H1 (cell line): ENCODE data around the gene RALGAPA2. TPM values are rescaled to one million over a fixed set of nuclear protein-coding genes. Genes with fewer than 3 reads are reported as not detected.

Experiments used
- CTCF ChIA-PET: fragments of 300-600 bp; sonication (Branson Sonifier 250); formaldehyde crosslinking; loops from one replicate; lab custom pipeline; 2021; ENCODE audit not compliant: partially characterized antibody; lab: Charles Lee
- POLR2A ChIA-PET: fragments of 300-600 bp; sonication (Branson Sonifier 250); formaldehyde crosslinking; loops from one replicate; lab custom pipeline; 2021; ENCODE audit warnings: inconsistent platforms; ENCODE audit not compliant: partially characterized antibody; lab: Charles Lee
- DNase-seq, 2 experiments: peaks; one replicate each; pipeline versions ENCODE4 v3.0.0 to v3.0.0-alpha.2; 2010 to 2022; ENCODE audit warnings: low spot score in 2 of 2, low read depth in 1 of 2, mixed read lengths in 1 of 2
- FAIRE-seq: peaks from 2 replicates; lab custom pipeline; 2011; peaks lifted over from hg19 to GRCh38; lab: Jason Lieb, UNC
- H2AFZ ChIP-seq: 2 replicates; pipeline ENCODE4 v1.8.1; 2012; ENCODE audit warnings: low read length, inconsistent platforms
- H2AK5ac ChIP-seq: 2 replicates; pipeline ENCODE4 v1.6.1; 2013; ENCODE audit warnings: low read depth, low read length
- H2BK120ac ChIP-seq: replicated peaks from 2 replicates; pipeline ENCODE3; 2013; ENCODE audit warnings: low read depth, low read length, inconsistent platforms
- H2BK12ac ChIP-seq: 2 replicates; pipeline ENCODE4 v1.6.1; 2013; ENCODE audit warnings: low read depth, low read length
- H2BK15ac ChIP-seq: 2 replicates; pipeline ENCODE4 v1.6.1; 2013; ENCODE audit warnings: low read length
- H2BK20ac ChIP-seq: 2 replicates; pipeline ENCODE4 v1.6.1; 2013; ENCODE audit warnings: low read length
- H2BK5ac ChIP-seq: 2 replicates; pipeline ENCODE4 v1.6.1; 2013; ENCODE audit warnings: low read depth, low read length
- H3K14ac ChIP-seq: 2 replicates; pipeline ENCODE4 v1.6.1; 2013; ENCODE audit warnings: inconsistent platforms; ENCODE audit not compliant: insufficient read length
- H3K18ac ChIP-seq: 2 replicates; pipeline ENCODE4 v1.6.1; 2013; ENCODE audit warnings: low read length; ENCODE audit errors: extremely low read depth
- H3K23ac ChIP-seq: 2 replicates; pipeline ENCODE4 v1.6.1; 2013; ENCODE audit warnings: inconsistent platforms; ENCODE audit not compliant: insufficient read length
- H3K23me2 ChIP-seq: 2 replicates; pipeline ENCODE4 v1.6.1; 2013; ENCODE audit warnings: low read depth, low read length
- H3K27ac ChIP-seq: 2 replicates; pipeline ENCODE4 v1.6.1; 2011; ENCODE audit warnings: low read depth, low read length, inconsistent platforms
- H3K27me3 ChIP-seq, 4 experiments: replicated peaks in 1 of 4; 1 replicate in 1 of 4; 2 replicates in 3 of 4; pipeline versions ENCODE4 v1.6.1 to v1.8.1; 2011 to 2013; ENCODE audit warnings: low read length in 3 of 4, mild to moderate bottlenecking in 3 of 4, inconsistent platforms in 2 of 4, mixed read lengths in 2 of 4, moderate library complexity in 1 of 4; ENCODE audit not compliant: control insufficient read depth in 3 of 4, insufficient read depth in 3 of 4; ENCODE audit errors: extremely low read depth in 1 of 4
- H3K36me3 ChIP-seq, 4 experiments: 2 replicates each; pipeline versions ENCODE4 v1.6.1 to v1.8.1; 2011 to 2013; ENCODE audit warnings: mild to moderate bottlenecking in 4 of 4, low read length in 3 of 4, moderate library complexity in 2 of 4, control low read depth in 1 of 4, inconsistent platforms in 1 of 4; ENCODE audit not compliant: insufficient read depth in 4 of 4, control insufficient read depth in 2 of 4
- H3K4ac ChIP-seq: replicated peaks from 2 replicates; pipeline ENCODE3; 2013; ENCODE audit warnings: low read length, low read depth, mixed read lengths, inconsistent platforms; ENCODE audit not compliant: insufficient read length
- H3K4me1 ChIP-seq, 4 experiments: replicated peaks in 1 of 4; 1 replicate in 1 of 4; 2 replicates in 3 of 4; pipeline versions ENCODE4 v1.6.1 to v1.8.1; 2011 to 2013; ENCODE audit warnings: low read length in 3 of 4, inconsistent platforms in 2 of 4, mixed read lengths in 1 of 4; ENCODE audit not compliant: insufficient read depth in 4 of 4, control insufficient read depth in 3 of 4
- H3K4me2 ChIP-seq, 2 experiments: 2 replicates each; pipeline versions ENCODE4 v1.6.1 to v1.8.1; 2011 to 2013; ENCODE audit warnings: low read depth in 2 of 2, low read length in 2 of 2, control low read depth in 1 of 2, inconsistent platforms in 1 of 2, mild to moderate bottlenecking in 1 of 2; ENCODE audit not compliant: insufficient read depth in 1 of 2
- H3K4me3 ChIP-seq, 4 experiments: fragments of 200-600, 300-600 bp in 1 of 4; sonication (generic), shearing (Covaris generic), sonication (Bioruptor Twin) in 1 of 4; 2 replicates each; pipeline versions ENCODE4 v1.5.1 to v1.8.1; 2011 to 2016; ENCODE audit warnings: low read length in 4 of 4, low read depth in 3 of 4, control low read depth in 2 of 4, inconsistent platforms in 2 of 4, mild to moderate bottlenecking in 2 of 4, mixed read lengths in 1 of 4, moderate library complexity in 1 of 4; ENCODE audit not compliant: insufficient read depth in 2 of 4; ENCODE audit errors: extremely low read depth in 1 of 4
- H3K56ac ChIP-seq: replicated peaks from 2 replicates; pipeline ENCODE3; 2013; ENCODE audit warnings: low read depth, mild to moderate bottlenecking, mixed read lengths, low read length, inconsistent platforms; ENCODE audit not compliant: insufficient read length
- H3K79me1 ChIP-seq: 2 replicates; pipeline ENCODE4 v1.6.1; 2013; ENCODE audit warnings: low read depth, low read length, control low read depth
- H3K79me2 ChIP-seq, 2 experiments: 2 replicates each; pipeline versions ENCODE4 v1.6.1 to v1.8.1; 2012 to 2013; ENCODE audit warnings: low read length in 2 of 2, mild to moderate bottlenecking in 2 of 2, inconsistent platforms in 1 of 2; ENCODE audit not compliant: insufficient read depth in 2 of 2, control insufficient read depth in 1 of 2
- H3K9ac ChIP-seq, 4 experiments: replicated peaks in 1 of 4; 1 replicate in 1 of 4; 2 replicates in 3 of 4; pipeline versions ENCODE4 v1.6.1 to v1.8.1; 2011 to 2013; ENCODE audit warnings: low read depth in 3 of 4, low read length in 3 of 4, control low read depth in 2 of 4, mild to moderate bottlenecking in 2 of 4, moderate library complexity in 2 of 4, inconsistent platforms in 1 of 4; ENCODE audit errors: extremely low read depth in 1 of 4
- H3K9me3 ChIP-seq, 2 experiments: 2 replicates each; pipeline versions ENCODE4 v1.6.1 to v1.8.1; 2012 to 2013; ENCODE audit warnings: mild to moderate bottlenecking in 2 of 2, moderate library complexity in 2 of 2, control low read depth in 1 of 2, inconsistent platforms in 1 of 2, low read depth in 1 of 2, low read length in 1 of 2, mixed read lengths in 1 of 2; ENCODE audit not compliant: insufficient read depth in 2 of 2
- H4K20me1 ChIP-seq, 2 experiments: replicated peaks in 1 of 2; 2 replicates each; pipeline versions ENCODE3 to v1.8.1; 2011 to 2013; ENCODE audit warnings: inconsistent platforms in 2 of 2, low read length in 2 of 2, mild to moderate bottlenecking in 1 of 2; ENCODE audit not compliant: insufficient read depth in 2 of 2, control insufficient read depth in 1 of 2
- H4K5ac ChIP-seq: 2 replicates; pipeline ENCODE4 v1.6.1; 2013; ENCODE audit warnings: low read length, low read depth, mixed read lengths, inconsistent platforms; ENCODE audit not compliant: insufficient read length
- H4K8ac ChIP-seq: 2 replicates; pipeline ENCODE4 v1.8.0; 2013; ENCODE audit warnings: mild to moderate bottlenecking, moderate library complexity, low read length, inconsistent platforms; ENCODE audit not compliant: insufficient read depth; ENCODE audit errors: extremely low read depth
- H4K91ac ChIP-seq: replicated peaks from 2 replicates; pipeline ENCODE3; 2013; ENCODE audit warnings: low read length, mixed read lengths, inconsistent platforms; ENCODE audit not compliant: insufficient read length
- EP300 ChIP-seq, 2 experiments: IDR thresholded peaks; 1 replicate in 1 of 2; 2 replicates in 1 of 2; pipeline ENCODE4 v1.6.1; 2011 to 2012; ENCODE audit warnings: low read depth in 2 of 2, low read length in 2 of 2, mild to moderate bottlenecking in 2 of 2, borderline replicate concordance in 1 of 2, inconsistent platforms in 1 of 2, moderate library complexity in 1 of 2
- HDAC2 ChIP-seq, 2 experiments: fragments of 300-600 bp in 1 of 2; sonication (generic) in 1 of 2; IDR thresholded peaks; 2 replicates each; pipeline ENCODE4 v1.6.1; 2011 to 2012; ENCODE audit warnings: low read depth in 2 of 2, low read length in 2 of 2, mild to moderate bottlenecking in 2 of 2, moderate library complexity in 2 of 2, borderline replicate concordance in 1 of 2, inconsistent platforms in 1 of 2
- KDM4A ChIP-seq: IDR thresholded peaks from one replicate; pipeline ENCODE4 v1.7.1; 2012; ENCODE audit warnings: low read depth, mild to moderate bottlenecking, moderate library complexity, low read length, inconsistent platforms; ENCODE audit not compliant: severe bottlenecking
- NANOG ChIP-seq: IDR thresholded peaks from 2 replicates; pipeline ENCODE4 v1.6.1; 2011; ENCODE audit warnings: low read length, low read depth, mild to moderate bottlenecking, inconsistent platforms; ENCODE audit not compliant: insufficient read depth, poor library complexity, severe bottlenecking
- SIN3A ChIP-seq, 2 experiments: IDR thresholded peaks in 1 of 2; conservative IDR thresholded peaks in 1 of 2; 2 replicates each; pipeline ENCODE4 v1.6.1; 2011 to 2012; ENCODE audit warnings: low read length in 2 of 2, improper control_type of control experiment in 1 of 2, low read depth in 1 of 2, mild to moderate bottlenecking in 1 of 2
- SP1 ChIP-seq: IDR thresholded peaks from 2 replicates; pipeline ENCODE4 v1.6.1; 2011; ENCODE audit warnings: low read depth, low read length
- TAF1 ChIP-seq: IDR thresholded peaks from 2 replicates; pipeline ENCODE4 v1.6.1; 2011; ENCODE audit warnings: mild to moderate bottlenecking, low read depth, low read length
- WGBS, 2 experiments: shearing (Covaris generic) in 1 of 2; methylation state at CpG; one replicate each; pipeline versions ENCODE4 v1.1.6 to v1.1.7; 2013 to 2015; ENCODE audit warnings: low lambda C conversion rate in 2 of 2, mixed read lengths in 2 of 2, inconsistent platforms in 1 of 2, low coverage in 1 of 2, missing lambda C conversion rate in 1 of 2; ENCODE audit not compliant: insufficient replicate concordance in 2 of 2, insufficient coverage in 1 of 2, insufficient read length in 1 of 2; ENCODE audit errors: extremely low coverage in 1 of 2, missing lambda C conversion rate in 1 of 2; 5-methylcytosine and 5-hydroxymethylcytosine counted together
- polyA plus RNA-seq, 7 experiments: library from polyadenylated mRNA; depleted of rRNA in 3 of 7; stranded (reverse) in 5 of 7; unstranded in 2 of 7; fragments of >200 nt in 5 of 7; fragments of 200-250 nt in 2 of 7; gene quantifications; 1 replicate in 5 of 7; 2 replicates in 1 of 7; 4 replicates in 1 of 7; pipeline versions ENCODE4 v1.2.1 to v1.2.3, GENCODE V29; 2011 to 2013; ENCODE audit warnings: missing spikeins in 2 of 7, mixed read lengths in 2 of 7
- total RNA-seq: library from RNA; stranded (reverse); fragmentation: NEBNext Ultra II Directional; extraction: Animal tissue kit (Norgen Biotek cat#: 25700); gene quantifications from 2 replicates; pipeline ENCODE4 v1.2.1, GENCODE V29; 2021

Gene RALGAPA2
- total and polyA plus RNA-seq, 2 of the 8 experiments (the other 6 are each of a cell fraction or from before 2014, with no cell fraction given) = 5.1 to 25.5 TPM

GRCh38 chr20:20685635-20686034, 26.8 kb downstream of the RALGAPA2 start:
- no peak overlapping the region for H3K27ac ChIP-seq
- no peak overlapping the region for H4K8ac ChIP-seq
- no peak overlapping the region for H4K91ac ChIP-seq
- H2BK5ac ChIP-seq = no peak overlapping the region
- H3K23me2 ChIP-seq = no peaks in the 10 kb centered on the region; the same call in 1 of the 2 replicates
- peaks cover 0 to 10% of the 10 kb centered on the region in 2 experiments for H4K20me1 ChIP-seq
- H3K4me3 ChIP-seq = no peak overlapping the region
- H3K4me1 ChIP-seq = peaks cover 0 to 8% (median 0%) of the 10 kb centered on the region in 4 experiments; a peak in 2 of 7 replicates
- H3K23ac ChIP-seq = no peak overlapping the region
- no peak for FAIRE-seq
- 92% methylated on average over 3 of the region's 3 CpGs; no CpG with 5 or more reads in 1 of the 2 experiments for whole genome bisulfite sequencing, 2 experiments
- H3K79me1 ChIP-seq = peaks cover 6% of the 10 kb centered on the region
- no peaks in the 10 kb centered on the region for H3K9me3 ChIP-seq
- H2BK15ac ChIP-seq = no peak overlapping the region
- no peaks in the 10 kb centered on the region for H3K36me3 ChIP-seq
- no peak overlapping the region for H2BK120ac ChIP-seq
- ChIA-PET POLR2A (no interaction called here), CTCF (no interaction called here)
- no peak overlapping the region for H3K18ac ChIP-seq
- H2AK5ac ChIP-seq = no peak overlapping the region; the same call in 1 of the 2 replicates
- H3K79me2 ChIP-seq = peaks cover 7 to 61% of the 10 kb centered on the region in 2 experiments
- no peak overlapping the region for H2AFZ ChIP-seq
- no peak overlapping the region for H3K56ac ChIP-seq
- H4K5ac ChIP-seq = no peak overlapping the region
- H3K9ac ChIP-seq = no peak overlapping the region; a peak in 1 of 7 replicates
- DNase-seq = no peak
- no peak overlapping the region for H3K14ac ChIP-seq
- no peak overlapping the region for H2BK20ac ChIP-seq
- no peak overlapping the region for H3K4me2 ChIP-seq
- H3K27me3 ChIP-seq = no peaks in the 10 kb centered on the region
- H2BK12ac ChIP-seq = no peak overlapping the region
- no peak overlapping the region for H3K4ac ChIP-seq
- TF ChIP-seq EP300 (IDR thresholded peaks at IDR 0.05; ENCODE audit: borderline replicate concordance in 1 of 2, low read depth in 2 of 2, low read length in 2 of 2) (no peak), HDAC2 (IDR thresholded peaks at IDR 0.05; ENCODE audit: borderline replicate concordance in 1 of 2, low read depth in 2 of 2, low read length in 2 of 2) (no peak), TAF1 (no peak), SIN3A (conservative IDR thresholded peaks at IDR 0.05 in 1 of 2, IDR thresholded peaks at IDR 0.05 in 1 of 2; ENCODE audit: low read depth in 1 of 2, low read length in 2 of 2) (no peak), SP1 (no peak), KDM4A (no peak), NANOG (no peak)
